Measurements from ENCODE around the gene CPNE4.

DNA sequence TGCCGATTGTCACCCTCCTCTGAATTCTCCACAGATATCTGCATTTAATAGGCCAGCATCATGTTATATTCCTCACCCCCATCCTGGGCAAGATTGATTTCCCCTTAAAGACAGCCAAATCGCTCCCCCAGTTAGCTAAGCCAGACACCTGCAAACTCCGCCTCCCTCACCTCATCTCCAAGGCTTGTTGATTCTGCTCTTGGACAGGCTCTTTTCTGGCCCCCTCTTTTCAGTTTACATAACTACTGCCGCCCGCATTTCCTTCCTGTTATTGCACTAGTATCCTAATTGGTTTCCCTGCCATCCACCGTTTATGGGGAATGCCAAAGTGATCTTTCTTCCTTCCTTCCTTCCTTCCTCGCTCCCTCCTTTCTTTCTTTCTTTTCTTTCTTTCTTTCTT lies 317.3 kb downstream of the CPNE4 start:
- TF ChIP-seq, protein P1, sequence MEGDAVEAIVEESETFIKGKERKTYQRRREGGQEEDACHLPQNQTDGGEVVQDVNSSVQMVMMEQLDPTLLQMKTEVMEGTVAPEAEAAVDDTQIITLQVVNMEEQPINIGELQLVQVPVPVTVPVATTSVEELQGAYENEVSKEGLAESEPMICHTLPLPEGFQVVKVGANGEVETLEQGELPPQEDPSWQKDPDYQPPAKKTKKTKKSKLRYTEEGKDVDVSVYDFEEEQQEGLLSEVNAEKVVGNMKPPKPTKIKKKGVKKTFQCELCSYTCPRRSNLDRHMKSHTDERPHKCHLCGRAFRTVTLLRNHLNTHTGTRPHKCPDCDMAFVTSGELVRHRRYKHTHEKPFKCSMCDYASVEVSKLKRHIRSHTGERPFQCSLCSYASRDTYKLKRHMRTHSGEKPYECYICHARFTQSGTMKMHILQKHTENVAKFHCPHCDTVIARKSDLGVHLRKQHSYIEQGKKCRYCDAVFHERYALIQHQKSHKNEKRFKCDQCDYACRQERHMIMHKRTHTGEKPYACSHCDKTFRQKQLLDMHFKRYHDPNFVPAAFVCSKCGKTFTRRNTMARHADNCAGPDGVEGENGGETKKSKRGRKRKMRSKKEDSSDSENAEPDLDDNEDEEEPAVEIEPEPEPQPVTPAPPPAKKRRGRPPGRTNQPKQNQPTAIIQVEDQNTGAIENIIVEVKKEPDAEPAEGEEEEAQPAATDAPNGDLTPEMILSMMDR (IDR thresholded peaks at IDR 0.05): no peak
- TF ChIP-seq POLR2A (IDR thresholded peaks at IDR 0.05): no peak

Data from body of pancreas (tissue), 4 donors.